IPS-20b (cell line): ENCODE results near the gene MKNK1.

ENCODE experiments used
- H3K27ac ChIP-seq: one replicate; pipeline ENCODE4 v1.5.1; 2013; ENCODE audit warnings: low read length
- H3K27me3 ChIP-seq: 2 replicates; pipeline ENCODE4 v1.6.1; 2013; ENCODE audit warnings: mild to moderate bottlenecking, low read length, inconsistent platforms; ENCODE audit not compliant: insufficient read depth
- H3K36me3 ChIP-seq: 2 replicates; pipeline ENCODE4 v1.6.1; 2013; ENCODE audit warnings: low read depth, mild to moderate bottlenecking, inconsistent platforms, low read length, moderate library complexity; ENCODE audit not compliant: insufficient read depth
- H3K4me1 ChIP-seq: 2 replicates; pipeline ENCODE4 v1.6.1; 2013; ENCODE audit warnings: mild to moderate bottlenecking, control low read depth, inconsistent platforms, low read length, moderate library complexity; ENCODE audit not compliant: insufficient read depth
- H3K4me3 ChIP-seq: 2 replicates; pipeline ENCODE4 v1.5.1; 2013; ENCODE audit warnings: mild to moderate bottlenecking, low read length, inconsistent platforms
- H3K9ac ChIP-seq: 2 replicates; pipeline ENCODE4 v1.6.1; 2013; ENCODE audit warnings: low read depth, mild to moderate bottlenecking, inconsistent platforms, low read length, moderate library complexity
- H3K9me3 ChIP-seq: 2 replicates; pipeline ENCODE4 v1.6.1; 2013; ENCODE audit warnings: mild to moderate bottlenecking, low read depth, low read length, inconsistent platforms; ENCODE audit not compliant: insufficient read depth

MKNK1 gene

DNA sequence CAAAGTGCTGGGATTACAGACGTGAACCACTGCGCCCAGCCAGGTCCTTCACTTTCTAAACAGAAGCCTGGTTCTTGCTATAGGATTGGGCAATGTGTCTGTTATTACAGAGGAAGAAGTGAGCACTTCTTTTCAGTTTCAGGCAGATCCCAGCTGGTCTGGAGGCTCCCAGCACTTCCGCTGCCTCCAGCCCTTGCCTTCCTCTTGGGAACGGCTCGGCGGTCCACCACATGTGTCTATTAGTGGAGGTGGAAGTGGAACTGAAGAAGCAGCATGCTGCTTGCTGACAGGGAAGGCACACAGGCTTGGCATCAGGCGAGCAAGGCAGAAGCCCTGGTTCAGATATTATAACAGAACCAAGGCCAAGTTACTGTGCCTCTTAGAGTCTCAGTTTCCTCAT is 17.0 kb downstream of the MKNK1 start:
- no peak overlapping the region for H3K27ac ChIP-seq
- H3K27me3 ChIP-seq = no peaks in the 10 kb centered on the region
- peaks cover 4% of the 10 kb centered on the region; the same call in 1 of the 2 replicates for H3K4me1 ChIP-seq
- H3K9ac ChIP-seq = no peak overlapping the region
- peaks cover 9% of the 10 kb centered on the region; the same call in 1 of the 2 replicates for H3K36me3 ChIP-seq
- no peaks in the 10 kb centered on the region for H3K9me3 ChIP-seq
- H3K4me3 ChIP-seq = no peak overlapping the region

DNA sequence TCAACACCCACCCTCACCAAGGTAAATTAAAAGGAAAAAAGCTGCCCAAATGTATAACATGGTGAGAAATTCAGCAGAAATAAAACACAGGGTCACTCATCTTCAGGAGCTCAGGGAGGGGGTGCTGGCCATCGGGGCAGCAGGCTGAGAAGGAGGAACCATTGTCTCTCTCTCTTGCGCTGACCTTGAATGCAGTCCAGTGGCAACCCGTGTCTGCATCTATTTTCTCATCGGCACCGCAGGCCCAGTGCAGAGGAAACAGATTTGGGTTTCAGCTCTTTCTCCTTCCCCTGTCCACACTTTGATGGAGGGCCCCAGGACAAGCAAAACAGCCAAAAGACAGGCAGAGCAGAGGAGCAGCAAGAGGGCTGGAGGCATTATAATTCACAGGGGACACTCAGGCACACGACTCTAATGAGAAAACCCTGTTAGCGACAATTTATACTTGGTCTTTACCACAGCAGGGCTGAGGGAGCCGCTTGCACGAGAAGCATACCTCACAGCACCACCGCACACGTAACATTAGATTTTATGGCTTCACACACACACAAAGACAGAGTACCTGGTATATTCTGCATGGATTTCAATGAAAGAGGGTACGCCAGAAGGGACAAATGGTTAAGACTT is 18.6 kb downstream of the MKNK1 start:
- Histone ChIP-seq H3K36me3 (peaks cover 1% of the 10 kb centered on the region; the same call in 1 of the 2 replicates), H3K27ac (no peak overlapping the region), H3K9me3 (no peaks in the 10 kb centered on the region), H3K9ac (no peak overlapping the region), H3K4me3 (no peak overlapping the region), H3K27me3 (no peaks in the 10 kb centered on the region), H3K4me1 (peaks cover 4% of the 10 kb centered on the region; the same call in 1 of the 2 replicates)

- H3K9ac ChIP-seq = no peak overlapping the region
- H3K36me3 ChIP-seq = 0 out of 2 replicates have a peak, but pooled peaks cover 3% of the 10 kb centered on the region
- no peak overlapping the region for H3K27ac ChIP-seq
- no peaks in the 10 kb centered on the region for H3K27me3 ChIP-seq
- H3K9me3 ChIP-seq = no peaks in the 10 kb centered on the region
- H3K4me1 ChIP-seq = peaks cover 4% of the 10 kb centered on the region; the same call in 1 of the 2 replicates
- H3K4me3 ChIP-seq = no peak overlapping the region
Measured at GRCh38 chr1:46583494-46583893, 20.6 kb downstream of the MKNK1 start.

- H3K9me3 ChIP-seq = no peaks in the 10 kb centered on the region
- no peak overlapping the region for H3K27ac ChIP-seq
- peaks cover 4% of the 10 kb centered on the region; the same call in 1 of the 2 replicates for H3K4me1 ChIP-seq
- H3K9ac ChIP-seq = no peak overlapping the region
- no peaks in the 10 kb centered on the region for H3K27me3 ChIP-seq
- H3K36me3 ChIP-seq = 0 out of 2 replicates have a peak, but pooled peaks cover 3% of the 10 kb centered on the region
- H3K4me3 ChIP-seq = no peak overlapping the region
Measured at GRCh38 chr1:46582972-46583371, 21.1 kb downstream of the MKNK1 start.

- H3K9ac ChIP-seq = no peak overlapping the region
- H3K27ac ChIP-seq = no peak overlapping the region
- peaks cover 4% of the 10 kb centered on the region; the same call in 1 of the 2 replicates for H3K4me1 ChIP-seq
- no peaks in the 10 kb centered on the region for H3K27me3 ChIP-seq
- peaks cover 7% of the 10 kb centered on the region; the same call in 1 of the 2 replicates for H3K36me3 ChIP-seq
- H3K4me3 ChIP-seq = no peak overlapping the region
- H3K9me3 ChIP-seq = no peaks in the 10 kb centered on the region
Measured at GRCh38 chr1:46581681-46582455, 22.2 kb downstream of the MKNK1 start.

GRCh38 chr1:46580140-46580903 is 23.7 kb downstream of the MKNK1 start:
- H3K4me3 ChIP-seq = no peak overlapping the region
- no peak overlapping the region for H3K9ac ChIP-seq
- H3K9me3 ChIP-seq = no peaks in the 10 kb centered on the region
- H3K36me3 ChIP-seq = peaks cover 7% of the 10 kb centered on the region; the same call in 1 of the 2 replicates
- no peak overlapping the region for H3K27ac ChIP-seq
- H3K27me3 ChIP-seq = no peaks in the 10 kb centered on the region
- H3K4me1 ChIP-seq = peaks cover 12% of the 10 kb centered on the region; the same call in 1 of the 2 replicates

- peaks cover 7% of the 10 kb centered on the region; the same call in 1 of the 2 replicates for H3K36me3 ChIP-seq
Measured at GRCh38 chr1:46577671-46578070, 26.4 kb downstream of the MKNK1 start.

GRCh38 chr1:46576596-46576995 is 27.5 kb downstream of the MKNK1 start:
- Histone ChIP-seq H3K27ac (no peak overlapping the region), H3K9ac (no peak overlapping the region), H3K4me1 (peaks cover 12% of the 10 kb centered on the region; the same call in 1 of the 2 replicates), H3K27me3 (no peaks in the 10 kb centered on the region), H3K9me3 (no peaks in the 10 kb centered on the region), H3K36me3 (peaks cover 7% of the 10 kb centered on the region; the same call in 1 of the 2 replicates), H3K4me3 (no peak overlapping the region)

More at GRCh38 chr1:46577671-46578070, 26.4 kb downstream of the MKNK1 start:
- Histone ChIP-seq H3K4me1 (peaks cover 12% of the 10 kb centered on the region; the same call in 1 of the 2 replicates), H3K27ac (no peak overlapping the region), H3K9me3 (no peaks in the 10 kb centered on the region), H3K27me3 (no peaks in the 10 kb centered on the region), H3K4me3 (no peak overlapping the region), H3K9ac (no peak overlapping the region)

GRCh38 chr1:46575778-46576177 is 28.3 kb downstream of the MKNK1 start:
- Histone ChIP-seq H3K27me3 (no peaks in the 10 kb centered on the region), H3K4me1 (peaks cover 12% of the 10 kb centered on the region; the same call in 1 of the 2 replicates), H3K36me3 (peaks cover 7% of the 10 kb centered on the region; the same call in 1 of the 2 replicates), H3K9me3 (no peaks in the 10 kb centered on the region), H3K9ac (peak overlapping the region; percentile 17; the same call in 1 of the 2 replicates), H3K4me3 (no peak overlapping the region), H3K27ac (no peak overlapping the region)

DNA sequence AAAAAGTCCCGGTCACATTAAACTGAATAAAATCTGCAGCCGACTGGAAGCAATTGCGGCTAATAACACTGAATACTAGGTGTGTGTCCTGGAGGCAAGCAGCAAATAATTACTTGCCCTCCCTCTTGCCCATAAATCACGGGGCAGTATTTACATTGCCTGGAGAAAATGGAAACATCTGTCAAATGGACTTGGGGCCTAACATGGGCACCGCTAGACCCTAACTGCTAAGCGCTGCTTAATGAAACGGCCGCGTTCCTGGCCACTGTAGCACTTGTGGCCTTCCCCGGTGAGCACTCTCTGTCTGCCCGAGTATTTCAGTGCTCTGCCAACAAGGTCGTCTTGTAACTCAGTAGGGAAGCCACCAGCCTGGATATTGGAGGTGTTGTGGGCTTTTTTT is 28.8 kb downstream of the MKNK1 start:
- no peaks in the 10 kb centered on the region for H3K9me3 ChIP-seq
- H3K4me1 ChIP-seq = peaks cover 12% of the 10 kb centered on the region; the same call in 1 of the 2 replicates
- H3K27ac ChIP-seq = no peak overlapping the region
- peaks cover 7% of the 10 kb centered on the region; the same call in 1 of the 2 replicates for H3K36me3 ChIP-seq
- H3K9ac ChIP-seq = no peak overlapping the region; the same call in 1 of the 2 replicates
- no peaks in the 10 kb centered on the region for H3K27me3 ChIP-seq
- no peak overlapping the region for H3K4me3 ChIP-seq

DNA sequence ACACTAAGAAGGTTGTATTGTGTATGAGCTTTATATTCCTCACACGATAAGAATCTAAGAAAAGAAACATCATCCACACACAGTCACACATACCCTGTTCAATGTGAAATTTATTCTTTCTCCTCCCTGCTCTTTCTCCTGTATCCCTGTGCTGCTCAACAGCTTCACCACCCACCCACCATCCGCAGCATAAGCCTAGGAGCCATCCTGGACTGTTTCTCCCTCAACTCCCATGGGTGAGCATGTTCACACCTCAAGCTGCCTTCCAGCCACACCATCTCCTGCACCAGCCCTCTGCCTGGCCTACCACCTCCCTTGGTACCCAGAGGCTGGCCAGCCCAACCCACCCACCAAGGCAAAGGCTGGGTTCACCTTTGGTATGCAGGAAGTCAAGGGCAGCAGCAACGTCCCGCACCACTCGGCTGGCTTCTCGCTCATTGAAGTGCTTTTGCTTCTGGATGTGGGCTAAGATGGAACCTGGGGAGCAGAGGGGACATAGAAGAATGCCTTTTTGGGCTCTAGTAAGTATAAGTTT is 32.3 kb downstream of the MKNK1 start:
- H3K36me3 ChIP-seq = no peaks in the 10 kb centered on the region
- H3K4me1 ChIP-seq = peaks cover 23% of the 10 kb centered on the region; the same call in 1 of the 2 replicates
- no peak overlapping the region for H3K9ac ChIP-seq
- H3K9me3 ChIP-seq = no peaks in the 10 kb centered on the region
- no peak overlapping the region for H3K27ac ChIP-seq
- H3K27me3 ChIP-seq = no peaks in the 10 kb centered on the region
- H3K4me3 ChIP-seq = no peak overlapping the region
